ENCODE measurements around the gene ACTR10.

ACTR10 gene

GRCh38 chr14:58196198-58196597 is 3.8 kb upstream of the ACTR10 start:
- H3K27ac ChIP-seq (ENCODE audit: extremely low read depth, low read depth, low read length) = no peak overlapping the region
- H3K4me3 ChIP-seq (ENCODE audit: low read depth, low read length) = no peak overlapping the region
- no peaks in the 10 kb centered on the region for H3K4me1 ChIP-seq (ENCODE audit: control insufficient read depth, insufficient read depth, low read length)
- H3K9me3 ChIP-seq (ENCODE audit: control insufficient read depth, insufficient read depth, low read depth, low read length) = no peaks in the 10 kb centered on the region
- TF ChIP-seq ZNF791 (tag by site-specific recombination; IDR thresholded peaks at IDR 0.05) (no peak), ZNF623 (tag by site-specific recombination; IDR thresholded peaks at IDR 0.05) (no peak), ZFP69B (tag by site-specific recombination; IDR thresholded peaks at IDR 0.05) (no peak), ZNF350 (tag by site-specific recombination; IDR thresholded peaks at IDR 0.05) (no peak), KLF8 (tag by site-specific recombination; IDR thresholded peaks at IDR 0.05) (no peak), ZNF792 (tag by site-specific recombination; IDR thresholded peaks at IDR 0.05) (no peak), ZNF280C (tag by site-specific recombination; IDR thresholded peaks at IDR 0.05) (no peak), ZNF596 (tag by site-specific recombination; IDR thresholded peaks at IDR 0.05) (no peak)
- no peaks in the 10 kb centered on the region for H3K36me3 ChIP-seq (ENCODE audit: control insufficient read depth in 2 of 2, insufficient read depth in 1 of 2, low read length in 2 of 2)
- CTCF ChIA-PET = interaction anchor here (0.6 kb wide), 1 partner anchor 1388 kb away, joined by 3 read pairs; no protein-coding TSS in a partner anchor
- POLR2A ChIA-PET = interaction anchor here (0.5 kb wide), 1 partner anchor 45 kb away, joined by 5 read pairs; no protein-coding TSS in a partner anchor

- no peaks in the 10 kb centered on the region for H3K9me3 ChIP-seq (ENCODE audit: control insufficient read depth, insufficient read depth, low read depth, low read length)
- ChIA-PET POLR2A (interaction anchor here (0.6 to 0.7 kb wide), 3 partner anchors 41 to 135 kb away, joined by 3 read pairs; no protein-coding TSS in a partner anchor), CTCF (interaction anchor here (0.6 kb wide), 1 partner anchor 24 kb away, joined by 3 read pairs; no protein-coding TSS in a partner anchor)
- no peak for TF ChIP-seq ZNF626 (tag by site-specific recombination; IDR thresholded peaks at IDR 0.05)
- TF ChIP-seq ZNF549 (tag by site-specific recombination; IDR thresholded peaks at IDR 0.05) = no peak
- TF ChIP-seq ZSCAN18 (tag by site-specific recombination; IDR thresholded peaks at IDR 0.05) = no peak
- no peak overlapping the region for H3K4me3 ChIP-seq (ENCODE audit: low read depth, low read length)
- no peak overlapping the region for H3K27ac ChIP-seq (ENCODE audit: extremely low read depth, low read depth, low read length)
- peaks cover 2% of the 10 kb centered on the region; the same call in 1 of the 2 replicates for H3K4me1 ChIP-seq (ENCODE audit: control insufficient read depth, insufficient read depth, low read length)
- H3K36me3 ChIP-seq (ENCODE audit: control insufficient read depth in 2 of 2, insufficient read depth in 1 of 2, low read length in 2 of 2) = peaks cover 0 to 2% of the 10 kb centered on the region in 2 experiments; a peak in 2 of 3 replicates
These were observed 1.9 kb upstream of the ACTR10 start for GRCh38 chr14:58198086-58198485.

- Histone ChIP-seq H3K4me1 (ENCODE audit: control insufficient read depth, insufficient read depth, low read length) (peaks cover 2% of the 10 kb centered on the region; the same call in 1 of the 2 replicates), H3K9me3 (ENCODE audit: control insufficient read depth, insufficient read depth, low read depth, low read length) (no peaks in the 10 kb centered on the region), H3K36me3 (ENCODE audit: control insufficient read depth in 2 of 2, insufficient read depth in 1 of 2, low read length in 2 of 2) (peaks cover 9 to 16% of the 10 kb centered on the region in 2 experiments), H3K4me3 (ENCODE audit: low read depth, low read length) (peak overlapping the region; percentile 99), H3K27ac (ENCODE audit: extremely low read depth, low read depth, low read length) (peak overlapping the region; percentile 83)
- POLR2A ChIA-PET = interaction anchor here (0.6 to 1.3 kb wide), 5 partner anchors 9 to 225 kb away, joined by 3 to 6 read pairs (median 4); partner anchors contain the start of gene ARID4A
- CTCF ChIA-PET = interaction anchor here (0.7 kb wide), 1 partner anchor 69 kb away, joined by 3 read pairs; no protein-coding TSS in a partner anchor
- TF ChIP-seq ZNF341 (tag by site-specific recombination; IDR thresholded peaks at IDR 0.05; ENCODE audit: low read depth) (peak; percentile 16), ZNF335 (tag by site-specific recombination; conservative IDR thresholded peaks at IDR 0.05) (peak; percentile 17; the same call in 1 of the 2 replicates), ZSCAN5A (tag by site-specific recombination; IDR thresholded peaks at IDR 0.05) (no peak)
These were observed 512 bp downstream of the ACTR10 start for GRCh38 chr14:58200480-58200841.
